D721Med (cell line): Measurements from ENCODE around the gene SEPHS1.
"Not testable (repeated sequence)": the region's sequence is repeated elsewhere in the genome, so short reads cannot be mapped to it uniquely, and the experiment has no call there.

ENCODE experiments used
- DNase-seq: peaks from one replicate; pipeline ENCODE4 v3.0.0; 2011; ENCODE audit warnings: low spot score; ENCODE audit not compliant: insufficient read length
- FAIRE-seq: peaks from 2 replicates; lab custom pipeline; 2011; peaks lifted over from hg19 to GRCh38; lab: Jason Lieb, UNC
- CTCF ChIP-seq: IDR thresholded peaks from 2 replicates; pipeline ENCODE4 v1.5.1; 2012; ENCODE audit warnings: mild to moderate bottlenecking, control low read depth; ENCODE audit not compliant: insufficient read depth; ENCODE audit errors: missing control alignments

SEPHS1 gene

GRCh38 chr10:13390604-13391522 lies 42.8 kb upstream of the SEPHS1 start:
- DNase-seq (no peak), FAIRE-seq (no peak)
- no peak for TF ChIP-seq CTCF

GRCh38 chr10:13388478-13389230 lies 40.6 kb upstream of the SEPHS1 start:
- no peak for FAIRE-seq
- TF ChIP-seq CTCF, result no peak

GRCh38 chr10:13386021-13386420 lies 37.9 kb upstream of the SEPHS1 start:
- no peak for TF ChIP-seq CTCF
- no peak for DNase-seq
- no peak for FAIRE-seq

More at GRCh38 chr10:13388478-13389230, 40.6 kb upstream of the SEPHS1 start:
- no peak for DNase-seq

- no peak for FAIRE-seq
- DNase-seq, result no peak
- TF ChIP-seq CTCF, result no peak
Observed at GRCh38 chr10:13383399-13383761, 35.3 kb upstream of the SEPHS1 start.

- no peak for TF ChIP-seq CTCF
- FAIRE-seq, result no peak
- DNase-seq, result no peak
Observed at GRCh38 chr10:13382703-13383398, 34.8 kb upstream of the SEPHS1 start.

GRCh38 chr10:13379061-13379460 lies 31.0 kb upstream of the SEPHS1 start:
- DNase-seq, FAIRE-seq: not testable (repeated sequence)

- no peak for TF ChIP-seq CTCF
- DNase-seq, result no peak
- no peak for FAIRE-seq
Observed at GRCh38 chr10:13376746-13377145, 28.7 kb upstream of the SEPHS1 start.
